ENCODE results near the gene PPM1F. TPM values are rescaled to one million over a fixed set of nuclear protein-coding genes. Genes with fewer than 3 reads are reported as not detected.
A peak's percentile ranks its signal among the peaks of the same experiment; 100 is the strongest.
"Not testable (repeated sequence)": the region's sequence is repeated elsewhere in the genome, so short reads cannot be mapped to it uniquely, and the experiment has no call there.

PPM1F gene
- total RNA-seq, 4 donors from 2014 or later: 18.3 to 29.5 (median 25.8) TPM

DNA sequence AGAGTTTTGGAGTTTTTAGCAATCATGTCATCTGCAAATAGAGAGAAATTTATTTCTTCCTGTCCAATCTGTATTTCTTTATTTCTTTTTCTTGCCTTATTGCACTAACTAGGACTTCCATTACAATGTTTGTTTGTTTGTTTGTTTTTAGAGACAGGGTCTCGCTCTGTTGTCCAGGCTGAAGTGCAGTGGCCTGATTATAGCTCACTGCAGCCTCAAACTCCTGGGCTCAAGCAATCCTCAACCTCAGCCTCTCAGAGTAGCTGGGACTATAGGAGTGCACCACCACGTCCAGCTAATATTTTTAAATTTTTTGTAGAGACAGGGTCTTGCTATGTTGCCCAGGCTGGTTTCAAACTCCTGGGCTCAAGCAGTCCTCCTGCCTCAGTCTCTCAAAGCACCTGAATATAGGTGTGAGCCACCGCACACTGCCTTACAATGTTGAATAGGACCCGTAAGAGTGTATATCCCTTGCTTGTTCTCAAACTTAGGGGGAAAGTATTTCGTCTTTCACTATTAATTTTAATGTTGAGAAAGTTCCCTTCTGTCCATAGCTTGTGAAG lies 55.6 kb downstream of the PPM1F start:
- intact Hi-C loops (cut with DNase I; ENCODE audit: low total_unique reads): no loop called here
- no peak for TF ChIP-seq CTCF (IDR thresholded peaks at IDR 0.05)
- no peak for TF ChIP-seq POLR2A (IDR thresholded peaks at IDR 0.05)
- DNase-seq (ENCODE audit: low spot score in 2 of 2): no peak
- H3K4me3 ChIP-seq (ENCODE audit: low read depth, poor library complexity, severe bottlenecking): no peak overlapping the region
- 93 to 94% methylated on average over 5 of the region's 5 CpGs for WGBS, 2 donors

- H3K4me3 ChIP-seq (ENCODE audit: low read depth, poor library complexity, severe bottlenecking); DNase-seq (ENCODE audit: low spot score in 2 of 2); intact Hi-C loops (cut with DNase I; ENCODE audit: low total_unique reads): not testable (repeated sequence)
- WGBS, 2 donors: 90 to 94% methylated on average over 4 of the region's 4 CpGs
Measured at GRCh38 chr22:21896275-21896674, 56.4 kb downstream of the PPM1F start.

DNA sequence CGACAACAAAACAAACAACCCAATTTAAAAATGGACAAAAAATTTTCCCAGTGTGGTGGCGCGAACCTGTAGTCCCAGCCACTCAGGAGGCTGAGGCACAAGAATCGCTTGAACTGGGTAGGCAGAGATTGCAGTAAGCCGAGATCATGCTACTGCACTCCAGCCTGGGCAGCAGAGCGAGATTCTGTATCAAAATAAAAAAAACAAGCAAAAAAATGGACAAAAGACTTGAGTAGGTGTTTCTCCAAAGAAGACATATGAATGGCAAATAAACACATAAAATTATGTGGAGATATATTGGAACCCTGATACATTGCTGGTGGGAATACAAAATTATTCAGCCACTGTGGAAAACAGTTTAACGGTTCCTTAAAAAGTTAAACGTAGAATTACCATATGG lies 57.8 kb downstream of the PPM1F start:
- no peak for DNase-seq (ENCODE audit: low spot score in 2 of 2)
- intact Hi-C loops (cut with DNase I; ENCODE audit: low total_unique reads): no loop called here
- TF ChIP-seq CTCF (IDR thresholded peaks at IDR 0.05) (no peak), POLR2A (IDR thresholded peaks at IDR 0.05) (no peak)
- WGBS, 2 donors: 90 to 94% methylated on average over 8 of the region's 8 CpGs
- no peak overlapping the region for H3K4me3 ChIP-seq (ENCODE audit: low read depth, poor library complexity, severe bottlenecking)

GRCh38 chr22:21889251-21889990 lies 63.2 kb downstream of the PPM1F start:
- intact Hi-C loops (cut with DNase I; ENCODE audit: low total_unique reads): no loop called here
- DNase-seq (ENCODE audit: low spot score in 2 of 2): no peak
- TF ChIP-seq POLR2A (IDR thresholded peaks at IDR 0.05) (no peak), CTCF (IDR thresholded peaks at IDR 0.05) (no peak)
- WGBS, 2 donors: 94 to 97% methylated on average over 10 of the region's 10 CpGs
- no peak overlapping the region for H3K4me3 ChIP-seq (ENCODE audit: low read depth, poor library complexity, severe bottlenecking)

DNA sequence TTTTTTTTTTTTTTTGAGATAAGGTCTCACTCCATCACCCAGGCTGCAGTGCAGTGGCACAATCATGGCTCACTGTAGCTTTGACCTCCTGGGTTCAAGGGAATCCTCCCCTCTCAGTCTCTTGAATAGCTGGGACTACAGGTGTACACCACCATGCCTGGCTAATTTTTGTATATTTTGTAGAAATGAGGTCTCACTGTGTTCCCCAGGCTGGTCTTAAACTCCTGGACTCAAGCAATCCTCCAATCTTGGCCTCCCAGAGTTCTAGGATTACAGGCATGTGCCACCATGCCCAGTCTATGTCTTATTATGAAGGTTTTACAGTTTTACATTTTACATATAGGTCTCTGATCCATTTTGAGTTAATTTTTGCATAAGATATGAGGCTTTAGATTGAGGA lies 64.8 kb downstream of the PPM1F start:
- H3K4me3 ChIP-seq (ENCODE audit: low read depth, poor library complexity, severe bottlenecking): no peak overlapping the region
- intact Hi-C loops (cut with DNase I; ENCODE audit: low total_unique reads): no loop called here
- TF ChIP-seq CTCF (IDR thresholded peaks at IDR 0.05) (no peak), POLR2A (IDR thresholded peaks at IDR 0.05) (no peak)
- no peak for DNase-seq (ENCODE audit: low spot score in 2 of 2)

- intact Hi-C loops (cut with DNase I; ENCODE audit: low total_unique reads); H3K4me3 ChIP-seq (ENCODE audit: low read depth, poor library complexity, severe bottlenecking): not testable (repeated sequence)
- peak in 1 of 2 donors; percentile 50 for DNase-seq (ENCODE audit: low spot score in 2 of 2)
- 93 to 100% methylated on average over 3 to 14 of the region's 26 CpGs for WGBS, 2 donors
Measured at GRCh38 chr22:21883930-21884329, 68.7 kb downstream of the PPM1F start.

DNA sequence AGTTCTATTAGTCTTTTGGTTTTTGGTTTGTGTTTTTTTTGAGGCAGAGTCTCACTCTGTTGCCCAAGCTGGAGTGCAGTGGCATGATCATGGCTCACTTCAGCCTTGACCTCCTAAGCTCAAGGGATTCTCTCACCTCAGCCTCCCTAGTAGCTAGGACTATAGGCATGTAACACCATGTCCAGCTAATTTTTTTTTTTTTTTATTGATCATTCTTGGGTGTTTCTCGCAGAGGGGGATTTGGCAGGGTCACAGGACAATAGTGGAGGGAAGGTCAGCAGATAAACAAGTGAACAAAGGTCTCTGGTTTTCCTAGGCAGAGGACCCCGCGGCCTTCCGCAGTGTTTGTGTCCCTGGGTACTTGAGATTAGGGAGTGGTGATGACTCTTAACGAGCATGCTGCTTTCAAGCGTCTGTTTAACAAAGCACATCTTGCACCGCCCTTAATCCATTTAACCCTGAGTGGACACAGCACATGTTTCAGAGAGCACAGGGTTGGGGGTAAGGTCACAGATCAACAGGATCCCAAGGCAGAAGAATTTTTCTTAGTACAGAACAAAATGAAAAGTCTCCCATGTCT lies 69.8 kb downstream of the PPM1F start:
- DNase-seq (ENCODE audit: low spot score in 2 of 2); intact Hi-C loops (cut with DNase I; ENCODE audit: low total_unique reads); H3K4me3 ChIP-seq (ENCODE audit: low read depth, poor library complexity, severe bottlenecking): not testable (repeated sequence)
- 76 to 100% methylated on average over 1 to 3 of the region's 7 CpGs for WGBS, 2 donors

Data from lower leg skin (tissue), 4 donors.